ENCODE measurements around the gene LRFN2. TPM values are rescaled to one million over a fixed set of nuclear protein-coding genes. Genes with fewer than 3 reads are reported as not detected.
A peak's percentile ranks its signal among the peaks of the same experiment; 100 is the strongest.

Gene LRFN2
- total and polyA plus RNA-seq, 2 donors from 2014 or later, result not detected

DNA sequence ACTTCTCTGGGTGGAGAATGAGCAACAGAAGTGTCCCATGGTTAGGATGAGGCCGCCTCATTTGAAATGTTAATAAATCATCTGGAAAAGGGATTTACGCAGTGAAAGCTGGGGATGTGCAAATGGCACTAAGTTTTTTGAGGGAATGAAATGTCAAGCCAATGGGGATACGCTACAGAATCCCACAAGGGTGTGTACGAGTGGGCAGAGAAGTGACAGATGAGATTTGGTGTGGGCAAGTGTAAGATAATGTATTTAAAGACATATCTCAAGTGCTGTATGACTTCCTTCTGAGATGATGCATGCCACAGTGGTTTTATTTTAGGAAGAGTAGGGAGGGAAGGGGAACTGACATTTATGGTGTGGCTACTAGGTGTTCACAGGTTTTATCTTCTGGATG lies 100.6 kb downstream of the LRFN2 start:
- intact Hi-C loops (cut with DNase I), result no loop called here
- TF ChIP-seq, protein P1, sequence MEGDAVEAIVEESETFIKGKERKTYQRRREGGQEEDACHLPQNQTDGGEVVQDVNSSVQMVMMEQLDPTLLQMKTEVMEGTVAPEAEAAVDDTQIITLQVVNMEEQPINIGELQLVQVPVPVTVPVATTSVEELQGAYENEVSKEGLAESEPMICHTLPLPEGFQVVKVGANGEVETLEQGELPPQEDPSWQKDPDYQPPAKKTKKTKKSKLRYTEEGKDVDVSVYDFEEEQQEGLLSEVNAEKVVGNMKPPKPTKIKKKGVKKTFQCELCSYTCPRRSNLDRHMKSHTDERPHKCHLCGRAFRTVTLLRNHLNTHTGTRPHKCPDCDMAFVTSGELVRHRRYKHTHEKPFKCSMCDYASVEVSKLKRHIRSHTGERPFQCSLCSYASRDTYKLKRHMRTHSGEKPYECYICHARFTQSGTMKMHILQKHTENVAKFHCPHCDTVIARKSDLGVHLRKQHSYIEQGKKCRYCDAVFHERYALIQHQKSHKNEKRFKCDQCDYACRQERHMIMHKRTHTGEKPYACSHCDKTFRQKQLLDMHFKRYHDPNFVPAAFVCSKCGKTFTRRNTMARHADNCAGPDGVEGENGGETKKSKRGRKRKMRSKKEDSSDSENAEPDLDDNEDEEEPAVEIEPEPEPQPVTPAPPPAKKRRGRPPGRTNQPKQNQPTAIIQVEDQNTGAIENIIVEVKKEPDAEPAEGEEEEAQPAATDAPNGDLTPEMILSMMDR (IDR thresholded peaks at IDR 0.05; ENCODE audit: borderline replicate concordance, extremely low read depth, insufficient read depth), result no peak
- no peaks in the 10 kb centered on the region for H3K27me3 ChIP-seq (ENCODE audit: control insufficient read depth, insufficient read depth, low read length)
- no peak for DNase-seq
- FAIRE-seq, result no peak
- no peak overlapping the region for H3K9ac ChIP-seq (ENCODE audit: low read length in 3 of 3)
- H3K4me3 ChIP-seq (ENCODE audit: low read length in 3 of 3), result no peak overlapping the region
- no peaks in the 10 kb centered on the region for H3K9me3 ChIP-seq (ENCODE audit: control insufficient read depth in 2 of 3, insufficient read depth in 1 of 3, low read length in 3 of 3)
- H3K27ac ChIP-seq (ENCODE audit: low read depth in 2 of 2, low read length in 2 of 2), result no peak overlapping the region
- H3K36me3 ChIP-seq (ENCODE audit: control insufficient read depth in 2 of 3, insufficient read depth in 3 of 3, low read length in 3 of 3), result no peaks in the 10 kb centered on the region
- no peaks in the 10 kb centered on the region for H3K4me1 ChIP-seq (ENCODE audit: control insufficient read depth in 2 of 3, insufficient read depth in 2 of 3, low read depth in 1 of 3, low read length in 3 of 3)

DNA sequence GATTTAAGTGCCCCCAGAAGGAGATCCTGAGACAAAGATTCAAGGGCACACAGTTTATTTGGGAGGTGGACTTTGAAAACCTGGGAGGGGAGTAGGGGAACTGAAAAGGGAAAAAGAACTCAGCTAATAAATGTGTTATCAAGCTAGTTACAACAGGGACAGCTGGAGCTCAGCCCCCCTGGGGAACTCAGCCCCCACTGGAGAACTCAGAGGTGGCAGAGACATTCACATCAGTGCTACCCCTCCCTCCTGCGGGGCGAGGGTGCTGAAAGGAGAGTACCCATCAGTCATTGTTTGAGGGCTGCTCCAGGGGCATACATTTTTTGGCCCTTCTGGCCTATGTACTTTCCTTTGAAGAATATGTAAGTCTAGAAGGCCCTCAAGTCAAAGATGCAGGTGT lies 101.4 kb downstream of the LRFN2 start:
- Histone ChIP-seq H3K9me3 (ENCODE audit: control insufficient read depth in 2 of 3, insufficient read depth in 1 of 3, low read length in 3 of 3) (no peaks in the 10 kb centered on the region), H3K27me3 (ENCODE audit: control insufficient read depth, insufficient read depth, low read length) (no peaks in the 10 kb centered on the region), H3K9ac (ENCODE audit: low read length in 3 of 3) (no peak overlapping the region), H3K4me1 (ENCODE audit: control insufficient read depth in 2 of 3, insufficient read depth in 2 of 3, low read depth in 1 of 3, low read length in 3 of 3) (no peaks in the 10 kb centered on the region), H3K4me3 (ENCODE audit: low read length in 3 of 3) (no peak overlapping the region), H3K36me3 (ENCODE audit: control insufficient read depth in 2 of 3, insufficient read depth in 3 of 3, low read length in 3 of 3) (no peaks in the 10 kb centered on the region), H3K27ac (ENCODE audit: low read depth in 2 of 2, low read length in 2 of 2) (no peak overlapping the region)
- DNase-seq (no peak), FAIRE-seq (no peak)
- TF ChIP-seq, protein P1 (IDR thresholded peaks at IDR 0.05; ENCODE audit: borderline replicate concordance, extremely low read depth, insufficient read depth), result no peak
- intact Hi-C loops (cut with DNase I), result no loop called here

DNA sequence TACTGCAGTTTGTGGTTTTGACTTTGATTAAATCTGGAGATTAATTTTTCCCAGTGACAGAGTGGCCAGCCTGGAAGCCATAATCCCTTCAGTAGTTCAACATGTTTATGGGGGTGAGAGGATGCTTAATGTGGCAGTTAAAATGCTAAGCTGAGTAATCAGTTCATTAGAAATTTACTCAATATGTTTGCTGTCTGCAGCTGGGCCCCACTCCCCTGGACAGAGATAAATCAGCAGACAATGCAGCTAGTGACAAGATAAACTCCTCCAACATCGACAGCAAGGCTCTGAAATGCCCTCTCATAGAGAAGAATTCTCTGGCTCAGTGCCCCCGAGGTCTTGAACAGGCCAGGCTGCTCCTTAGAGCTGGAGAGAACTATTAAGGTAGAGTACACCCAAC lies 101.9 kb downstream of the LRFN2 start:
- no peak for FAIRE-seq
- intact Hi-C loops (cut with DNase I), result no loop called here
- H3K36me3 ChIP-seq (ENCODE audit: control insufficient read depth in 2 of 3, insufficient read depth in 3 of 3, low read length in 3 of 3), result no peaks in the 10 kb centered on the region
- TF ChIP-seq, protein P1 (IDR thresholded peaks at IDR 0.05; ENCODE audit: borderline replicate concordance, extremely low read depth, insufficient read depth), result no peak
- H3K9ac ChIP-seq (ENCODE audit: low read length in 3 of 3), result no peak overlapping the region
- no peak overlapping the region for H3K4me3 ChIP-seq (ENCODE audit: low read length in 3 of 3)
- DNase-seq, result peak in 3 of 5 donors; percentile 67 to 85 (median 84)
- H3K4me1 ChIP-seq (ENCODE audit: control insufficient read depth in 2 of 3, insufficient read depth in 2 of 3, low read depth in 1 of 3, low read length in 3 of 3), result no peaks in the 10 kb centered on the region
- H3K27me3 ChIP-seq (ENCODE audit: control insufficient read depth, insufficient read depth, low read length), result no peaks in the 10 kb centered on the region
- no peaks in the 10 kb centered on the region for H3K9me3 ChIP-seq (ENCODE audit: control insufficient read depth in 2 of 3, insufficient read depth in 1 of 3, low read length in 3 of 3)
- no peak overlapping the region for H3K27ac ChIP-seq (ENCODE audit: low read depth in 2 of 2, low read length in 2 of 2)

DNA sequence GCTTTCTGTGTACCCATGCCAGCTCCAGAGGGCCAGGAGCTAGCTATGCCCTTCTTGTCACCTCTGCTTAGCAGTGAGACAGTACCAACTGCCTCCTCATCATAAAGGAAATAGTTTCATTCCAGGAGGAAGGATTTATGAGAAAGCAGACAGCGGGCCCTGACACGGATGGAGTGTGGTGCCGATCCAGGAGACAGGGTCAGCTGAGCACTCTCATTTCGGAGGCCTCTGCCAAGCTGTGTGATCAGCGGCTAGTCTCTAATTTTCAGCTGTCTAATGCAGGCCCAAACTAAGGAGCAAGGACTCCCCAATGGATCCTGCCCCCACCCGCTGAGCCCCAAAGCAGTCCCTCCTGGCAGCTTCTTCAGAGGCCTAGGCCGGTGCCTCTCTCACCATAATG lies 103.1 kb downstream of the LRFN2 start:
- TF ChIP-seq, protein P1 (IDR thresholded peaks at IDR 0.05; ENCODE audit: borderline replicate concordance, extremely low read depth, insufficient read depth), result no peak
- Histone ChIP-seq H3K27ac (ENCODE audit: low read depth in 2 of 2, low read length in 2 of 2) (no peak overlapping the region), H3K27me3 (ENCODE audit: control insufficient read depth, insufficient read depth, low read length) (no peaks in the 10 kb centered on the region), H3K9me3 (ENCODE audit: control insufficient read depth in 2 of 3, insufficient read depth in 1 of 3, low read length in 3 of 3) (no peaks in the 10 kb centered on the region), H3K9ac (ENCODE audit: low read length in 3 of 3) (no peak overlapping the region), H3K4me3 (ENCODE audit: low read length in 3 of 3) (no peak overlapping the region), H3K4me1 (ENCODE audit: control insufficient read depth in 2 of 3, insufficient read depth in 2 of 3, low read depth in 1 of 3, low read length in 3 of 3) (no peaks in the 10 kb centered on the region), H3K36me3 (ENCODE audit: control insufficient read depth in 2 of 3, insufficient read depth in 3 of 3, low read length in 3 of 3) (no peaks in the 10 kb centered on the region)
- FAIRE-seq, result no peak
- DNase-seq, result peak in 1 of 5 donors; percentile 32
- intact Hi-C loops (cut with DNase I), result no loop called here

All from kidney (tissue), 14 donors.